Esophagus muscularis mucosa (tissue), 3 donors: ENCODE measurements around the gene CORO2B.

Experiments
- POLR2AphosphoS5 ChIP-seq, 2 donors: sonication (generic); formaldehyde crosslinking; IDR thresholded peaks; one replicate each; pipeline ENCODE4 v1.6.1; 2017; ENCODE audit warnings: antibody characterized with exemption in 2 of 2
- TF ChIP-seq, protein P1 (sequence below), 3 experiments: fragments of 200-600 bp in 2 of 3; fragments of 450-650 bp in 1 of 3; sonication (generic) in 2 of 3; IDR thresholded peaks; one replicate each; pipeline ENCODE4 v1.5.1; 2017 to 2019; ENCODE audit warnings: antibody characterized with exemption in 3 of 3, mild to moderate bottlenecking in 2 of 3, moderate library complexity in 1 of 3

DNA sequence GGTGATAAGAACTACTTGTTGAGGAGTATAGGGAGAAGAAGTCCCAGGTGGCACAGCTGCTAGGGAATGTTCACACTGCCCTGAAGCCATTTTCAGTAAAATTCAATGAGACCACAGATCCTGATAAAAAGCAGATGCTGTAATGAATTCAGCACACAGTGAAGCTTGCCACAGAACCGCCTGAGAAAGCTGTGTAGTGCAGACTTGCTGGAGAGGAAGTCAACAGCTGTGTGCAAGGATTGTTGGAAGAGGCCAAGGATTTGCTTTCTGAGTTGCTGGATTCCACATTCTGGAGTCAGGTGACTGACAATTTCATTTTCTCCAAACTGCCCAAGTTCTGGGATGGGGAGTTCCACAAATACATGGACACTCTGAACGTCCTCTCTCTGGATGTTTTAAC lies 171.0 kb downstream of the CORO2B start:
- TF ChIP-seq, protein P1, sequence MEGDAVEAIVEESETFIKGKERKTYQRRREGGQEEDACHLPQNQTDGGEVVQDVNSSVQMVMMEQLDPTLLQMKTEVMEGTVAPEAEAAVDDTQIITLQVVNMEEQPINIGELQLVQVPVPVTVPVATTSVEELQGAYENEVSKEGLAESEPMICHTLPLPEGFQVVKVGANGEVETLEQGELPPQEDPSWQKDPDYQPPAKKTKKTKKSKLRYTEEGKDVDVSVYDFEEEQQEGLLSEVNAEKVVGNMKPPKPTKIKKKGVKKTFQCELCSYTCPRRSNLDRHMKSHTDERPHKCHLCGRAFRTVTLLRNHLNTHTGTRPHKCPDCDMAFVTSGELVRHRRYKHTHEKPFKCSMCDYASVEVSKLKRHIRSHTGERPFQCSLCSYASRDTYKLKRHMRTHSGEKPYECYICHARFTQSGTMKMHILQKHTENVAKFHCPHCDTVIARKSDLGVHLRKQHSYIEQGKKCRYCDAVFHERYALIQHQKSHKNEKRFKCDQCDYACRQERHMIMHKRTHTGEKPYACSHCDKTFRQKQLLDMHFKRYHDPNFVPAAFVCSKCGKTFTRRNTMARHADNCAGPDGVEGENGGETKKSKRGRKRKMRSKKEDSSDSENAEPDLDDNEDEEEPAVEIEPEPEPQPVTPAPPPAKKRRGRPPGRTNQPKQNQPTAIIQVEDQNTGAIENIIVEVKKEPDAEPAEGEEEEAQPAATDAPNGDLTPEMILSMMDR (IDR thresholded peaks at IDR 0.05) = no peak
- no peak for TF ChIP-seq POLR2AphosphoS5 (IDR thresholded peaks at IDR 0.05)
